RKO (cell line): ENCODE data around the gene RABGAP1L.
"Not testable (repeated sequence)": the region's sequence is repeated elsewhere in the genome, so short reads cannot be mapped to it uniquely, and the experiment has no call there.

ENCODE experiments used
- DNase-seq: peaks from one replicate; pipeline ENCODE4 v3.0.0-alpha.2; 2016; ENCODE audit warnings: low spot score

RABGAP1L gene

DNA sequence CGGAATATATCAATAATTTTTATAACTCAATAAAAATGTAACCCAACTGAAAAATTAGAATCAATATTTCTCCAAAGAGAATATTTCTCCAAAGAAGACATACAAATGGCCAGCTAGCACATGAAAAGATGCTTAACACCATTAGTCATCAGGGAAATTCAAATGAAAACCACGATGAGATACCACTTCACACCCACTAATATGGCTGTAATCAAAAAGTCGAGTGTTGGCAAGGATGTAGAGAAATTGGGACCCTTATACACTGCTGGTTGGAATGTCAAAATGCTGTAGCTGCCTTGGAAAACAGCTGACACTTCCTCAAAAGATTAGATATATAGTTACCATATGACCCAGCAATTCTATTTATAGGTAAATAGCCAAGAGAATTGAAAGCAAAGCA is 421.5 kb downstream of the RABGAP1L start:
- no peak for DNase-seq

DNA sequence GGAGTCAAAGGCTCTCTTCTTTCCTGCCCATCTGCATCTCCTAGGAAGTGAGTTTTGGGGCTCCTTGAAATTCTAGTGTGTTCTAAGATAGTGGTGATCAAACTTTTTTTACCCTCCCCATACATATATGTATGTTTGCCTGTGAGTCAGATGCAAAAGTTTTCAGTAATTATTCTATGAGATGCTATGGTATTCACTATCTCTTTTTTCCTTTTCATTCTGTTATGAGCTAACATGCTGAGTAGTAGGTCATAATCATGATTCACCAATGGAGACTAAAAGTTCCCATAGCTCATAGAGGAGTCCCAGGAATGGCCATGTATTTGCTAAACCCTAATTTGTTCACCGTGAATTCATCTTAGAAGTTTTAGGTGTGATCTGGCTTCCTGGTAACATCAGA is 424.0 kb downstream of the RABGAP1L start:
- no peak for DNase-seq

DNA sequence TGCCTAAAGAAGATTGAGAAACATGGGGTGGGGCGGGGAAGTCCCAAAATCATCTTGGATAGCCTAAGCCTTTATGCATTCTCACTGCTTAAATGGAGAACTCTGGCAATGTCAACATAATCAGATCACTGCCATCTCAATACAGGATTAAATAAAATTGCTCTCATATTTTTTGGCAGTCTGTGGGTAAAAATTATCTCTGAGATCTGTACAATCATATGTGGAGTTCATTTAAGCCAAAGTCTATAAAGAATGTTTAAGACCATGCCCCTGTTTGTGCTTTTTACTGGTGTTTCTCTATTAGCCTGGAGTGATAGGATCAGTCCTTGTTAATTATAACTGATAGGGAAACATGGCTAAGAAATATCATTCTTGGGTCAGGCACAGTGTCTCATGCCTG is 424.8 kb downstream of the RABGAP1L start:
- no peak for DNase-seq

DNA sequence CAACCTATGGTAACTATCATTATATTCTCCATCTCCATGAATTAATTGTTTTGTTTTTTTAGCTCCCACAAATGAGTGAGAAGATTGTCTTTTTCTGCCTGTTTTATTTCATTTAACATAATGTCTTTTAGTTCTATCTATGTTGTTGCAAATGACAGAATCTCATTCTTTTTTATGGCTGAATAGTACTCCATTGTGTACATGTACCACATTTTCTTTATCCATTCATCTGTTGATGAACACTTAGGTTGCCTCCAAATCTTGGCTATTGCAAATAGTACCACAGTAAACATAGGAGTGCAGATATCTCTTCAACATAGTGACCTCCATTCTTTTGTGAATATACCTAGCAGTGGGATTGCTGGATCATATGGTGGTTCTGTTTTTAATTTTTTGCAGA is 429.3 kb downstream of the RABGAP1L start:
- not testable (repeated sequence) for DNase-seq

DNA sequence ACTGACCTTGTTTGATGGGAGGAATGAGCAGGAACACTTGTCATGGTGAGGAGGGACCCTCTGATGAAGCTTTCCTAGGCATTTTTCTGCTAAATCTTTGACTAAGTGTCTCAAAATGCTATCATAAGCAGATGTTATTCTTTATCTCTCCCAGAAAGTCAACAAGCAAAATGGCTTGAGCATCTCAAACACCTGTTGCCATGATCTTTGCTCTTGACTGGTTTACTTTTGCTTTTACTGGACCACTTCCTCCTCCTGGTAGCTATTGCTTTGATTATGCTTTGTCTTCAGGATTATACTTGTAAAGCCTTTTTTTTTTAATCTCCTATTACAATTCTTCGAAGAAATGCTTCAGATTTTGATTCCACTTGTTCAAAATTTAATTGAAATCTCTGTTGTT is 445.9 kb downstream of the RABGAP1L start:
- no peak for DNase-seq

DNA sequence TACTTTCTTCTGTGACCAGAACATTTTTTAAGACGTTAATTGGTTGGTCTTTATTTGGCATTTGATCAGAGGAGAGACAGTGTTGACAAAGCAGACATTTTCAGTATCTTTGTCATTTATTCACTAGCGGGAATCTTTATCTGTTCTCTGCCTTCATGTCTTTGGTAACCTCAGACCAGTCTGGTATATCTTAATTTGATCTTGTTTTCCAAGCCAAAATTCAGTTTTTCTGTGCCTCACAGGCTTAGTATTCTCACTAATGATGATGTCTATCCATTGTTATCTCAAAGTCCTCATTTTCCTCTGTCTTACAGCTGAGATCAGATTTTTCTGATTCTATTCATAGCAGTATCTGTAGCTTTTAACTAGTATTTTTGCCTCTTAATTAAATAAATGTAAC is 447.2 kb downstream of the RABGAP1L start:
- no peak for DNase-seq

DNA sequence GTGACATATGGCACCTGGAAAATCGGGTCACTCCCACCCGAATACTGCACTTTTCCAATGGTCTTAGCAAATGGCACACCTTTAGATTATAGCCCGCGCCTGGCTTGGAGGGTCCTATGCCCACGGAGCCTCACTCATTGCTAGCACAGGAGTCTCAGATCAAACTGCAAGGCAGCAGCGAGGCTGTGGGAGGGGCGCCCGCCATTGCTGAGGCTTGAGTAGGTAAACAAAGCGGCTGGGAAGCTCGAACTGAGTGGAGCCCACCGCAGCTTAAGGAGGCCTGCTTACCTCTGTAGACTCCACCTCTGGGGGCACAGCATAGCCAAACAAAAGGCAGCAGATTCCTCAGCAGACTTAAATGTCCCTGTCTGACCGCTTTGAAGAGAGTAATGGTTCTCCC is 458.6 kb downstream of the RABGAP1L start:
- not testable (repeated sequence) for DNase-seq

DNA sequence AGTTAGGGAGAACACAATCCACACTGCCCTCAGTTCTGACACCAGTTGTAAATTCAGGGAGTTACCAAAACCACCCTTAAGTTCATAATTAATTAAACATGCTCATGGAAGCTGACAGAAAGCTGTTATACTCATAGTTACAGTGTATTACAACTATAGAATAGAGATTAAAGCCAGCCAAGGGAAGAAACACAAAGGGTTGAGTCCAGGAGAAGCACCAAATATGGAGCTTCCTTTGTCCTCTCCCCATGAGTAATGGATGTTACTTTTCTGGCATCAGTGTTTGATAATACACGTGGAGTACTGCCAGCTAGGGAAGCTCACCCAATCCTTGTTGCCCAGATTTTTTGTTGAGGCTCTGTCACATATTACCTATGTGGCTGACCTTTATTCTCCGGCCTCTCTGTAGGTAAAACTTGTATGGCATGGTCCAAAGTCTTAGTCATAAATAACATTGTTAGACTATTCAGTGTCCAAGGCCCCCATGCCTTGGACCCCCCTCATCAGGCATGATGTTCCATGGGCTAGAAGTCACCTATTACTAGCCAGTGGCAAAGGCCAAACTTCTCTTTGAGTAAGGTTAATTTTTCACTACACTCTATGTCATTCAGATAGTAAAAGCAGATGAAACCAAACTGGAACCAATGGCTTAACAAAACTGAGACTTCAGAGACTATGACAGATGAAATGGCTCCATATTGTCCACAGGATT is 464.2 kb downstream of the RABGAP1L start:
- DNase-seq, result no peak

DNA sequence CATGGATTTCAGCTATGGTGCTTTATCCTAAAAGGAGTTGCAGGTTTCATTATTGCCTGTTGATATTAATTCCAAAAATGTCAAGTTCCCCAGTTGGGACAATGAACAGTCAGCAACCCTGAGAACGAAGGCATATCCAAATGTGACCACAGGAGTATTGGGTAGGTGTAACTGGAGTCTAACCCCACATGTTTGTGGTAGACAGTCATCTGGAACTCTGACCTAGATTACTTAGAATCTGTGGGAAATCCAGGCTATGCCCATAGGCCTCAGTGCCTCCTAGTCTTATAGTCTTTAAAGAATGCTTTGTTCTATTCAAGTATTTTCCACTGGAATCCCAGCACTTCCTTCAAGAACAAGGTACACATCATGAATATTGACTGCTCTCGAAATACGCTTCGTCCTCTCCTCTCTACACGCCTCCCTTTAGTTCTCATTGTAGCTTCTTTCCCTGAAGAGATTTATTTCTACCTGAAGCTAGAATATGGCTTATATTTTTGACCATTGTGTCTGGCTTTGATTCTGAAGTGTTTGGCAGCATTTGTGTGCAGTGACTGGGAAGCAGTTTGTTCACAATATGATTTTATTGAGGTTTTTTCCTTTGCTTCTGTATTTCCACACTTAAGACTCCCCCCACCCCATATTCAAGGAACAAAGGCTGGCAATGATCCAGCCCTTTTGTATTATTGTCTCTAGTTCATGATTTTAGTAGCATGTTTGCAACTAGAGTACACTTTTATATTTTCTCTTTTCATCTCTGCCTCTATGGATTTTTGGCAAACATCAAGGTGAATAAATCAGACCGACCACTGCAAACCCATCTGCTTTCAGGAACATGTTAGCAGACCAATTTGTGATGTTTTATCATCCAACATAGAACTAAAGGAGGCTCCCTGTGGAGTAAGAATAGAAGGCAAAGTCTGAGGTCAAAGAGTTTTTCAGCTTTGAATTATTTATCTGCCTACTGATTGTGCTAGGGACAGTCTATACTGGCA is 467.0 kb downstream of the RABGAP1L start:
- no peak for DNase-seq

DNA sequence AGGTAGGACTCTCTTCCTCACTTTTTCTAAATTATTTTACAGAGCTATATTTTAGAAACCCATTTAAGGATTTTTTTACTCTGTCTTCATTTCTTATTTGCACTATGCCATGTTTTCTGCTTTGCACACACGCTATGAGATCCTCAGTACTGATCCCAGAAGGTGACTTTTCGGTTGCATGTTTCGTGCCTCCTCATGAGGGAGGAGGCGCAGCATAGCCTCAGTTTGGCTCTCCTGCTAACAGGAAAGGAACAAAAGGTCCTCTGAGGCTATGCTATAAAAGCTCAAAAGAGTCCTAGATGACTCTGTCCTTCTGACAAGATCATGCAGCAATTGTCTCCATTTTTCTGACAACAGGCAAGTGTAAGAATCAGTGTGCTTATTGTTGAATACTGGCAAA is 478.2 kb downstream of the RABGAP1L start:
- DNase-seq, result no peak

DNA sequence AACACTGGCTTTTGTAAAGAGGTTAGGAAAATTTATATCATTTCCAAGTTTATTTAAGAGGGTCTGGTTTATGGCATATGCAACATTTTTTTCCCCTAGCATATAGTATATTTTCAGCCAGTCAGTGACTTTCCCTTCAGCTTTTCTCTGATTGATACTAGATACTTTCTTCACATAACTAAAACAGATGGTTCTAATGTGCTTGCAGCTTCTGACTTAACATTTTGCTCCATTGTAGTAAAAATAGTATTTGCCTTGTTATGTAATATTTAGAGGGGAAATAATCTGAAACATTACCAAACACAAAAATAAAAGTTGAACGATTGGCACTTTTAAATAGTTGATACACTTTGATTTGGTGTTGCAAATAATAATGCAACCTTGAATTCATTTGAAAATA is 480.1 kb downstream of the RABGAP1L start:
- DNase-seq, result no peak

DNA sequence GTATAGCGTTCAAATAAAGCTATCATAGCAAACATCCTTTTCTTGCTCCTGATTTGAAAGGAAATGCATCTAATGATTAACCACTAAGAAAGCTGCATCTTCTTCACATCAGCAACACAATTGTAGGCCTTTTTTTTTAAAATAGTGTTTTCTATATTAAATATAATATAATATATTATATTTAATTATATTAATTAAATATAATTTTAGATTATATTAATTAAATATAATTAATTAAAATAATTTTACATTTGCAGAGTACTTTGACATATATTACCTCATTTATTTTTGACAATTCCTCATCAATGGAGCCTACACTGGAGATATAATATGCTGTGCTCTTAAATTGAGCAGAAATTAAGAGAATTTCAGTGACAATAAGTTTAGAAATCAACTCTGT is 481.5 kb downstream of the RABGAP1L start:
- no peak for DNase-seq

DNA sequence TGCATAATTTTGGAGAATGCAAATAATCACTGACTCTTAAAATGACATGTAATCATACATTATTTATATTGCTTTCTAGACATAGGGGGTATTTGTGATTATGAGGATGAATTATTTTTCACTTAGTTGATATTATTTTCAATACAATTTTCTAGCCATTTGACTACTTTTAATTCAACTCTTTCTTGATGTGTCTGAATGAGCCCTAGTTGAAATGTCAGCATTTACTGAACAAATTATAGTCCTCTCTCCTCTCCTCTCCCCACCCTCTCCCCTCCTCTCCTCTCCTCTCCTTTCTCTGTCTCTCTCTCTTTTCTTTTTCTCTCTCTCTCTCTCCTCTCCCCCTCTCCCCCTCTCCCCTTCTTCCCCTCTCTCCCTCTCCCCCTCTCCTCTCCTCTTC is 483.1 kb downstream of the RABGAP1L start:
- DNase-seq, result no peak

DNA sequence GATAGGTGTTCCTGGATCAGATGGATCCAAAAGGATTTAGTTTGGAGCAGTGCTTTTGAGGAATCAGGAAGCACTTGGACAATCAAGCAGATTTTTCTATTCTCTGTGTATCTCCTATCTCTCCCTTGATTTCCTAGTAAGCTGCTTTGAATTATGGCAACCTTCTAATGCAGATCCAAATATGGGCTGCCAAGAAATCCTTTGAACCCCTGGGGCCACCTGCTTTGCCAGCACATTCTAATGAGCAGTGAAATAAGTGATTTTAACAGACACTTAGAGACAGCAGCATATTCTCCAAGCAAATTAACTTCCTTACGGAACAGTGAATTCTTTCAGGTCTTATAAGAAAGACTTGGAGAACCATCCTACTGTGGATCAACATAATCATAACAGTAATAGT is 483.9 kb downstream of the RABGAP1L start:
- DNase-seq, result no peak

DNA sequence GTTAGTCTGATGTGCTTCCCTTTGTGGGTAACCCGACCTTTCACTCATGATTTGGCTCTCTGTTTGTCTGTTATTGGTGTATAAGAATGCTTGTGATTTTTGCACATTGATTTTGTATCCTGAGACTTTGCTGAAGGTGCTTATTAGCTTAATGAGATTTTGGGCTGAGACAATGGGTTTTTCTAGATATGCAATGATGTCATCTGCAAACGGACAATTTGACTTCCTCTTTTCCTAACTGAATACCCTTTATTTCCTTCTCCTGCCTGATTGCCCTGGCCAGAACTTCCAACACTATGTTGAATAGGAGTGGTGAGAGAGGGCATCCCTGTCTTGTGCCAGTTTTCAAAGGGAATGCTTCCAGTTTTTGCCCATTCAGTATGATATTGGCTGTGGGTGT is 490.3 kb downstream of the RABGAP1L start:
- not testable (repeated sequence) for DNase-seq

DNA sequence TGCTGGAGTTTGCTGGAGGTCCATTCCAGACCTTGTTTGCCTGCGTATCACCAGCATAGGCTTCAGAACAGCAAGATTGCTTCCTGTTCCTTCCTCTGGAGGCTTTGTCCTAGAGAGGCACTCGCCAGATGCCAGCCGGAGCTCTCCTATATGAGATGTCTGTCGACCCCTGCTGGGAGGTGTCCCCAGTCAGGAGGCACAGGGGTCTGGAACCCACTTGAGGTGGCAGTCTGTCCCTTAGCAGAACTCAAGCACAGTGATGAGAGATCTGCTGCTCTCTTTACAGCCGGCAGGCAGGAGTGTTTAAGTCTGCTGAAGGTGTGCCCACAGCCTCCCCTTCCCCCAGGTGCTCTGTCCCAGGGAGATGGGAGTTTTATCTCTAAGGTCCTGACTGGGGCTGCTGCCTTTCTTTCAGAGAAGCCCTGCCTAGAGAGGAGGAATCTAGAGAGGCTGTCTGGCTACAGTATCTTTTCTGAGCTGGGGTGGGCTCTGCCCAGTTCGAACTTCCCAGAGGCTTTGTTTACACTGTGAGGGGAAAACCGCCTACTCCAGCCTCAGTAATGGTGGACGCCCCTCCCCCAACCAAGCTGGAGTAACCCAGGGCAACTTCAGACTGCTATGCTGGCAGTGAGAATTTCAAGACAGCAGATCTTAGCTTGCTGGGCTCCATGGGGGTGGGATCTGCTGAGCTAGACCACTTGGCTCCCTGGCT is 493.4 kb downstream of the RABGAP1L start:
- DNase-seq, result no peak

DNA sequence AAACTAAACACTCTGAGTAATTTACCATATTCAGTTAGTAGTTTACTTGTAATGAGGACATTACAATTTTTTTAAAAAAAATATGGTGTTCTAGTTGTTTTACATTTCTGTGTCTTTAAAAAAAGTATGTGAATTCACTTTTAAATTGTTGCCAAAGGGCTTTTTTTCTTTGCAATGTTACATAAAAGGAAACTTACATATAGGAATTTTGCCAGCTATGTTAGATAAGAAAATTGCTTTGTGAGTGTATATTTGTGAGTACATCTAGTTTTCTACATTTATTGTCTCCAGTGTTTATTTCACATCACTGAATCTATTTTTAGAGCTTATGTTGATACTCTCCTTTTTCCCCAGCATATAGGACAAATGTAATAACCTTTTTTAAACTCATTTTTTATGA is 495.2 kb downstream of the RABGAP1L start:
- DNase-seq, result no peak

DNA sequence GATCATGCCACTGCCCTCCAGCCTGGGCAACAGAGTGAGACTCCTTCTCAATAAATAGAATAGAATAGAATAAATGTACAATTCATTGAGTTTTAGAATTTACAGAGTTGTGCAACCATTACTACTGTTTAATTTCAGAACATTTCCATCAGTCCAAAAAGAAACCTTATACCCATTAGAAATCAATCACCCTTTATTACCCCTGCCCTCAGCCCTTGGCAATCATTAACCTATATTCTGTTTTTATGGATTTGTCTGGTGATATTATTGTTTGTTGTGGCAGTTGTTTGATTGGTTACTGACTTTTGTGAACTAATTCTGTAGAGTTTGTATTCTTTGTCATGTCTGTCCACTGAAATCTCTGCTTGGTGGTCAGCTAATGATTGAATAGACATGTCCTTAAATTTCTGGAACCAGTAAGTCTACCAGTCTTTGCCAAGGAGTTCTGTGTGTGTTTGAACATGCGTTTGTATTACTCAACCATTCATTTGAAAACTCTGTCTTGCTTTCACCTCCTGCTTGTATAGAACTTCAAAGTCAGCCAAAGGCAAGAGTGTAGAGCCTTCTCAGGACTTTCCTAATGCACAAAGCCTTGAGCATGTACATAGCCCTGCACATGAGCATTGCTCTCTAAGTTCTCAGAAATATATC is 497.2 kb downstream of the RABGAP1L start:
- no peak for DNase-seq

DNA sequence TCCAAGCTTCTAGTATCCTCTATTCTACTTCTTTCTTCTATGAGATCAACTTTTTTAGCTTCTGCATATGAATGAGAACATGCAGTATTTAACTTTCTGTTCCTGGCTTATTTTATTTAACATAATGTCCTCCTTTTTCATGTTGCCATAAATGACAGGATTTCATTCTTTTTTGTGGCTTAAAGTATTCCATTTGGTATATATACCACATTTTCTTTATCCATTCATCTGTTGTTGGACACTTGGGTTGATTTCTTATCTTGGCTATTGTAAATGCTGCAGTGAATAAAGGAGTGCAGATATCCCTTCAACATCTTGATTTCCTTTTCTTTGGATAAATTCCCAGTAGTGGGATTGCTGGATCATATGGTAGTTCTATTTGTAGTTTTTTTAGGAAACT is 498.1 kb downstream of the RABGAP1L start:
- no peak for DNase-seq

DNA sequence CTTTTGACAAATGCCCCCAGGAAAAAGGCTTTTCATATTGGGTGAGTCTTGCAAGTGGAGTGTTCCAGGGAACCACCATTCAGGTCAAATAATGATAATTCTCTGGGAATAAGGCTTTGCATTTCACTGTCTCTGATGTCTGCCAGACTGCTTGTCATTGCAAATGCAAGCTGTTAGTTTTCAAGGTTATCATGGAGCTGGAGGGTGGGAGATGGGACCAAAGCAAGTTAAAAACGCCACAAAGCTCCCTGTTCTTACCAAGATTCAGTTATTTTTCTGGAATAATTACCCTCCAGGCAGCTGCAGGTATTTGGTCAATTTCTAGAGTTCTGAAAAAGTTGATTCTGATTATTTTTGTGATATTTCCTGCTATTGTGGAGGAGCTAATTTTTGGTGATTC is 498.6 kb downstream of the RABGAP1L start:
- DNase-seq, result no peak

DNA sequence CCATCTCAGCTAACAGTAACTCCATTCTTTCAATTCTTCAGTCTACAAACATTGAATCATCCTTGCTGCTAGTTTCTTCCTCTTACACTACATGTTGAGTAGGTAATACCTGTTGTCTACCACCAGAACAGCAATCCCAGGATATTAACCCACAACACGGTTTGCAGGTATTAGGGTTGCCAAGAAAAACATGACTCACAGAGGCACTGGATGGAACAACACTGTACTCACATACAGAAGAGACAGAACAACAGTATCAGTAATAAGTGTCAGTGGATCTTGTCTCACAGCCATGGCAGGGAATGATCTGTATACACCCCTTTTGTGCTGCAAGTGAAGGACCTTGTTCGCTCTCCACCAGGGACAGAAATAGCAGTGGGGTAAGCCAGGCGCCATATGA is 500.5 kb downstream of the RABGAP1L start:
- DNase-seq, result no peak

DNA sequence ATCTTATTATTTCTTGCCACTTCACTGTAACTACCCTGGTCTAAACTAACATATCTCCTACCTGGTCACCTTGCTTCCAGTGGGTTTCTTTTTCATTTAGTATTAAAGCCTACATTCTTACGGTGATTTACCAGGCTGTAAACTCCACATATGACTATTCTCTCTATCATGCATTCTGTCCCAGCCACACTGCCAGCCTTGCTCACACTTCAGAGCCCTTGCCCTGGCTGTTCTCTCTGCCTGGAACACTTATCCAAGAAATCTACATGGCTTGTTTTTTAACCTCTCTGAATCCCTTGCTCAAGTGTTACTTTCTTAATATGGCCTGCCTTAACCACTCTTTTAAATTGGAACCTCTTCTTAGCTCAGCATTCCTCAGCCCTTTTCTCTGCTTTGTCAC is 501.2 kb downstream of the RABGAP1L start:
- no peak for DNase-seq
